ENCODE results near the gene MUC4.

- TF ChIP-seq EZH2 (IDR thresholded peaks at IDR 0.05; ENCODE audit: insufficient read depth, poor library complexity, severe bottlenecking) (no peak), EZH2phosphoT487 (IDR thresholded peaks at IDR 0.05; ENCODE audit: insufficient read depth, low read depth) (no peak)
Observed at GRCh38 chr3:195708626-195709481, 102.9 kb downstream of the MUC4 start.
